Measurements from ENCODE around the gene OS9.
"Not testable (repeated sequence)": the region's sequence is repeated elsewhere in the genome, so short reads cannot be mapped to it uniquely, and the experiment has no call there.

The OS9 gene

DNA sequence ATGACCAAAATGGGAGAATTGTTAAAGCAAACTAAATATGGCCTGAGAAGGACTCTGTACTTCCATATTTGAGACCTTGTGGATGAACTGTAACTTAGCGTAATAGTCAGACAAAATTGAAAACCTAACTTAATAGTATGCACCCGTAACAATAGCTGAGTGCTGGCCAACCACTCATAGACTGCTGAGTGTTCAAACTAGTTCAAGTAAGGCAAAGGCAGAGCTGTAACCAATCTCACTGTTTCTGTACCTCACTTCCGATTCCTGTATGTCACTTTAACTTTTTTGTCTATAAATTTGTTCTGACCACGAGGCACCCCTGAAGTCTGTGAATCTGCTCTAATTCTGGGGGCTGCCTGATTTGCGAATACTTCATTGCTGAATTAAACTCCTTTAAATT lies 27.0 kb upstream of the OS9 start:
- Histone ChIP-seq H3K4me3 (ENCODE audit: low read depth, low read length) (no peak overlapping the region), H3K9ac (ENCODE audit: low read depth, low read length) (no peak overlapping the region), H3K9me3 (ENCODE audit: control insufficient read depth, insufficient read depth, low read length) (peaks cover 36% of the 10 kb centered on the region), H3K27ac (ENCODE audit: low read depth, low read length) (no peak overlapping the region), H3K4me1 (ENCODE audit: control insufficient read depth, insufficient read depth, low read length) (no peaks in the 10 kb centered on the region), H3K27me3 (ENCODE audit: control insufficient read depth, insufficient read depth, low read length) (no peaks in the 10 kb centered on the region), H3K36me3 (ENCODE audit: control insufficient read depth, insufficient read depth, low read length) (no peaks in the 10 kb centered on the region)

DNA sequence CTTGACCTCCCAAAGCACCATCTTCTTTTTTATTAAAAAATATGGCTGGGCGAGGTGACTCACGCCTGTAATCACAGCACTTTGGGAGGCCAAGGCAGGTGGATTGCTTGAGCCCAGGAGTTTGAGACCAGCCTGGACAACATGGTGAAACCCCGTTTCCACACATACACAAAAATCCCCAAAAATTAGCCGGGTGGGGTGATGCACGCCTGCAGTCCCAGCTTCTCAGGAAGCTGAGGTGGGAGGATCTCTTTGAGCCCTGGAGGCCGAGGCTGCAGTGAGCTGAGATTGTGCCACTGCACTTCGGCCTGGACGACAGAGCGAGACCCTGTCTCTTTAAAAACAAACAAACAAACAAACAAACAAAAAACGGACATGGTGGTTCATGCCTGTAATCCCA lies 24.2 kb upstream of the OS9 start:
- H3K9ac ChIP-seq (ENCODE audit: low read depth, low read length); H3K27me3 ChIP-seq (ENCODE audit: control insufficient read depth, insufficient read depth, low read length); H3K36me3 ChIP-seq (ENCODE audit: control insufficient read depth, insufficient read depth, low read length); H3K4me3 ChIP-seq (ENCODE audit: low read depth, low read length); H3K4me1 ChIP-seq (ENCODE audit: control insufficient read depth, insufficient read depth, low read length); H3K27ac ChIP-seq (ENCODE audit: low read depth, low read length): not testable (repeated sequence)
- peaks cover 22% of the 10 kb centered on the region for H3K9me3 ChIP-seq (ENCODE audit: control insufficient read depth, insufficient read depth, low read length)

- H3K4me3 ChIP-seq (ENCODE audit: low read depth, low read length); H3K36me3 ChIP-seq (ENCODE audit: control insufficient read depth, insufficient read depth, low read length); H3K27ac ChIP-seq (ENCODE audit: low read depth, low read length); H3K9ac ChIP-seq (ENCODE audit: low read depth, low read length); H3K27me3 ChIP-seq (ENCODE audit: control insufficient read depth, insufficient read depth, low read length); H3K4me1 ChIP-seq (ENCODE audit: control insufficient read depth, insufficient read depth, low read length): not testable (repeated sequence)
- H3K9me3 ChIP-seq (ENCODE audit: control insufficient read depth, insufficient read depth, low read length): peaks cover 16% of the 10 kb centered on the region; the same call in 1 of the 2 replicates
Measured at GRCh38 chr12:57671811-57672210, 22.1 kb upstream of the OS9 start.

DNA sequence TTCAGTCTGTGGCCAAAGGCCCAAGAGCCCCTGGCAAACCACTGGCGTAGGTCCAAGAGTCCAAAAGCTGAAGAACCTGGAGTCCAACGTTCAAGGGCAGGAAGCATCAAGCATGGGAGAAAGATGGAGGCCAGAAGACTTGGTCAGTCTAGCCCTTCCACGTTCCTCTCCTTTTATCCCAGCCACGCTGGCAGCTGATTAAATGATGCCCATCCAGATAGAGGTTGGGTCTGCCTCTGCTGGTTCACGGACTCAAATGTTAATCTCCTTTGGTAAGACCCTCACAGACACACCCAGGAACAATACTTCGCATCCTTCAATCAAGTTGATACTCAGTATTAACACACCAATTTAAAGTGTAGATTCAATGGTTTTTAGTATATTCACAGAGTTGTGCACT lies 21.1 kb upstream of the OS9 start:
- Histone ChIP-seq H3K36me3 (ENCODE audit: control insufficient read depth, insufficient read depth, low read length) (no peaks in the 10 kb centered on the region), H3K4me1 (ENCODE audit: control insufficient read depth, insufficient read depth, low read length) (no peaks in the 10 kb centered on the region), H3K9me3 (ENCODE audit: control insufficient read depth, insufficient read depth, low read length) (peaks cover 16% of the 10 kb centered on the region; the same call in 1 of the 2 replicates), H3K27ac (ENCODE audit: low read depth, low read length) (no peak overlapping the region), H3K9ac (ENCODE audit: low read depth, low read length) (no peak overlapping the region), H3K27me3 (ENCODE audit: control insufficient read depth, insufficient read depth, low read length) (no peaks in the 10 kb centered on the region), H3K4me3 (ENCODE audit: low read depth, low read length) (no peak overlapping the region)

- no peaks in the 10 kb centered on the region for H3K27me3 ChIP-seq (ENCODE audit: control insufficient read depth, insufficient read depth, low read length)
- H3K4me1 ChIP-seq (ENCODE audit: control insufficient read depth, insufficient read depth, low read length): no peaks in the 10 kb centered on the region
- no peaks in the 10 kb centered on the region for H3K36me3 ChIP-seq (ENCODE audit: control insufficient read depth, insufficient read depth, low read length)
- peaks cover 11% of the 10 kb centered on the region; the same call in 1 of the 2 replicates for H3K9me3 ChIP-seq (ENCODE audit: control insufficient read depth, insufficient read depth, low read length)
- H3K9ac ChIP-seq (ENCODE audit: low read depth, low read length): no peak overlapping the region
- no peak overlapping the region for H3K4me3 ChIP-seq (ENCODE audit: low read depth, low read length)
- no peak overlapping the region for H3K27ac ChIP-seq (ENCODE audit: low read depth, low read length)
Measured at GRCh38 chr12:57674691-57675090, 19.2 kb upstream of the OS9 start.

DNA sequence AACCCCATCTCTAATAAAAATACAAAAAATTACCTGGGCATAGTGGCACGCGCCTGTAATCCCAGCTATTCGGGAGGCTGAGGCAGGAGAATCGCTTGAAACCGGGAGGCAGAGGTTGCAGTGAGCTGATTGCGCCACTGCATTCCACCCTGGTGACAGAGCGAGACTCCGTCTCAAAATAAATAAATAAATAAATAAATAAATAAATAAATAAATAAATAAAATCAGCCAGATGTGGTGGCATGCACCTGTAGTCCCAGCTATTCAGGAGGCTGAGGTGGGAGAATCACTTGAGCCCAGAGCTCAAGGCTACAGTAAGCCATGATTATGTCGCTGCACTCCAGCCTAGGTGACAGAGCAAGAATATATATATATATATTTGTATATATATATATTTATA lies 16.0 kb upstream of the OS9 start:
- H3K9ac ChIP-seq (ENCODE audit: low read depth, low read length); H3K27ac ChIP-seq (ENCODE audit: low read depth, low read length); H3K36me3 ChIP-seq (ENCODE audit: control insufficient read depth, insufficient read depth, low read length); H3K9me3 ChIP-seq (ENCODE audit: control insufficient read depth, insufficient read depth, low read length); H3K4me3 ChIP-seq (ENCODE audit: low read depth, low read length); H3K4me1 ChIP-seq (ENCODE audit: control insufficient read depth, insufficient read depth, low read length); H3K27me3 ChIP-seq (ENCODE audit: control insufficient read depth, insufficient read depth, low read length): not testable (repeated sequence)

DNA sequence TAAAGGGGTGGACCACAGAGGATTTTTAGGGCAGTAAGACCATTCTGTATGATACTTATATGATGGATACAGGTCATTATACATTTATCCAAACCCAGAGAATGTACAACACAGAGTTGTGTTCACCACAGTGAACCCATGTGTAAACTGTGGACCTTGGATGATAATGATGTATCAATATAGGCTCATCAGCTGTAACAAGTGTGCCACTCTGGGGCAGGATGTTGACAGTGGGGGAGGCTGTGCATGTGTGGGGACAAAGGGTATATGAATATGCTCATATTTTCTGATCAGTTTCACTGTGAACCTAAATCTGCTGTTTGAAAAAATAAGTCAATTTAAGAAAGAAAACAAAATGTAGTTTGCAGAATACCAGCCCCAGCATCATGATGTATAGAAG lies 14.2 kb upstream of the OS9 start:
- H3K4me3 ChIP-seq (ENCODE audit: low read depth, low read length): no peak overlapping the region
- H3K27me3 ChIP-seq (ENCODE audit: control insufficient read depth, insufficient read depth, low read length): no peaks in the 10 kb centered on the region
- H3K36me3 ChIP-seq (ENCODE audit: control insufficient read depth, insufficient read depth, low read length): no peaks in the 10 kb centered on the region
- no peak overlapping the region for H3K27ac ChIP-seq (ENCODE audit: low read depth, low read length)
- H3K9ac ChIP-seq (ENCODE audit: low read depth, low read length): no peak overlapping the region
- H3K4me1 ChIP-seq (ENCODE audit: control insufficient read depth, insufficient read depth, low read length): no peaks in the 10 kb centered on the region
- H3K9me3 ChIP-seq (ENCODE audit: control insufficient read depth, insufficient read depth, low read length): no peaks in the 10 kb centered on the region; the same call in 1 of the 2 replicates

GRCh38 chr12:57687862-57688261 lies 6.1 kb upstream of the OS9 start:
- no peak overlapping the region for H3K9ac ChIP-seq (ENCODE audit: low read depth, low read length)
- H3K4me3 ChIP-seq (ENCODE audit: low read depth, low read length): no peak overlapping the region
- H3K27me3 ChIP-seq (ENCODE audit: control insufficient read depth, insufficient read depth, low read length): no peaks in the 10 kb centered on the region
- H3K9me3 ChIP-seq (ENCODE audit: control insufficient read depth, insufficient read depth, low read length): peaks cover 4% of the 10 kb centered on the region
- no peaks in the 10 kb centered on the region for H3K4me1 ChIP-seq (ENCODE audit: control insufficient read depth, insufficient read depth, low read length)
- H3K27ac ChIP-seq (ENCODE audit: low read depth, low read length): no peak overlapping the region
- no peaks in the 10 kb centered on the region for H3K36me3 ChIP-seq (ENCODE audit: control insufficient read depth, insufficient read depth, low read length)

GRCh38 chr12:57688931-57689330 lies 5.0 kb upstream of the OS9 start:
- Histone ChIP-seq H3K9ac (ENCODE audit: low read depth, low read length) (no peak overlapping the region), H3K9me3 (ENCODE audit: control insufficient read depth, insufficient read depth, low read length) (peaks cover 4% of the 10 kb centered on the region; the same call in 1 of the 2 replicates), H3K36me3 (ENCODE audit: control insufficient read depth, insufficient read depth, low read length) (no peaks in the 10 kb centered on the region), H3K27ac (ENCODE audit: low read depth, low read length) (no peak overlapping the region), H3K27me3 (ENCODE audit: control insufficient read depth, insufficient read depth, low read length) (no peaks in the 10 kb centered on the region), H3K4me3 (ENCODE audit: low read depth, low read length) (no peak overlapping the region), H3K4me1 (ENCODE audit: control insufficient read depth, insufficient read depth, low read length) (no peaks in the 10 kb centered on the region)

GRCh38 chr12:57692500-57692899 lies 1.4 kb upstream of the OS9 start:
- H3K27me3 ChIP-seq (ENCODE audit: control insufficient read depth, insufficient read depth, low read length): no peaks in the 10 kb centered on the region
- H3K9ac ChIP-seq (ENCODE audit: low read depth, low read length): no peak overlapping the region
- H3K4me1 ChIP-seq (ENCODE audit: control insufficient read depth, insufficient read depth, low read length): 0 out of 2 replicates have a peak, but pooled peaks cover 4% of the 10 kb centered on the region
- H3K36me3 ChIP-seq (ENCODE audit: control insufficient read depth, insufficient read depth, low read length): peaks cover 14% of the 10 kb centered on the region
- peaks cover under 1% of the 10 kb centered on the region; the same call in 1 of the 2 replicates for H3K9me3 ChIP-seq (ENCODE audit: control insufficient read depth, insufficient read depth, low read length)
- H3K4me3 ChIP-seq (ENCODE audit: low read depth, low read length): no peak overlapping the region
- no peak overlapping the region for H3K27ac ChIP-seq (ENCODE audit: low read depth, low read length)

DNA sequence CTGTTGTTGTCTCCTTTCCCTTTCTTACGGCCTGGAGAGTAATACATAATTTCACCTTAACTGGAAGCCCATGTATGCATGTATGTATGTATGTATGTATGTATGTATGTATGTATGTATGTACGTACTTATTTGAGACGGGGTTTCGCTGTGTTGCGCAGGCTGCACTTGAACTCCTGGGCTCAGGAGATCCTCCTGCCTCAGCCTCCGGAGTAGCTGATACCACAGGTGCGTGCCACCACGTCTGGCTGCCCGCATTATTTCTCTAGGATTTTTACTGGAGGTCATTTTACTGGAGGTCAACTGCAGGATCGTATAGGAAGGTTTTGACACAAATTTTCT lies 644 bp upstream of the OS9 start:
- peak overlapping the region; percentile 33 for H3K4me3 ChIP-seq (ENCODE audit: low read depth, low read length)
- H3K9ac ChIP-seq (ENCODE audit: low read depth, low read length): no peak overlapping the region

GRCh38 chr12:57694459-57695019 lies 607 bp downstream of the OS9 start:
- Histone ChIP-seq H3K4me3 (ENCODE audit: low read depth, low read length) (peak overlapping the region; percentile 81), H3K4me1 (ENCODE audit: control insufficient read depth, insufficient read depth, low read length) (0 out of 2 replicates have a peak, but pooled peaks cover 4% of the 10 kb centered on the region), H3K27me3 (ENCODE audit: control insufficient read depth, insufficient read depth, low read length) (no peaks in the 10 kb centered on the region), H3K27ac (ENCODE audit: low read depth, low read length) (peak overlapping the region; percentile 30), H3K9me3 (ENCODE audit: control insufficient read depth, insufficient read depth, low read length) (no peaks in the 10 kb centered on the region), H3K9ac (ENCODE audit: low read depth, low read length) (peak overlapping the region; percentile 72), H3K36me3 (ENCODE audit: control insufficient read depth, insufficient read depth, low read length) (peaks cover 14% of the 10 kb centered on the region)

More for the DNA sequence above, 644 bp upstream of the OS9 start:
- peaks cover 14% of the 10 kb centered on the region for H3K36me3 ChIP-seq (ENCODE audit: control insufficient read depth, insufficient read depth, low read length)
- H3K4me1 ChIP-seq (ENCODE audit: control insufficient read depth, insufficient read depth, low read length): 0 out of 2 replicates have a peak, but pooled peaks cover 4% of the 10 kb centered on the region
- no peaks in the 10 kb centered on the region for H3K27me3 ChIP-seq (ENCODE audit: control insufficient read depth, insufficient read depth, low read length)
- no peak overlapping the region for H3K27ac ChIP-seq (ENCODE audit: low read depth, low read length)
- H3K9me3 ChIP-seq (ENCODE audit: control insufficient read depth, insufficient read depth, low read length): no peaks in the 10 kb centered on the region
